ENCODE results near the gene TNKS2. TPM values are rescaled to one million over a fixed set of nuclear protein-coding genes. Genes with fewer than 3 reads are reported as not detected.
A peak's percentile ranks its signal among the peaks of the same experiment; 100 is the strongest.
"Not testable (repeated sequence)": the region's sequence is repeated elsewhere in the genome, so short reads cannot be mapped to it uniquely, and the experiment has no call there.

The TNKS2 gene
- total and polyA plus RNA-seq, 4 donors, result 9.8 to 43.2 (median 27.4) TPM

DNA sequence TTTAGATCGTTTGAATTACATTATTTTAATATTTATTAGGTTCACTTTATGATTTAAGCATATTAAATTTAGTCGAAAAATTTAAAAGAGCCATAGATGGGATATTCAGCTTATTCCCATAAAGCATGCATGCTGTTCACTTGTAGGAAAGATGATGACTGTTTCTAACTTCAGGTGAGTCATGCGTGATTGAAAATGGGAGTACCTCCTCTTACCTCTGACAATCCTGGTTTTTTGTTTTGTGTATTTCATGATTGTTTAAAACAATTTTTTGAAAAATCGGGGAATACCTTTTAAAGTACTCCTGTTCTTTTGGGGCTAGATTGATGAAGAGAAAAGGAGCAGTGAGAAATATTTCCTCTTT lies 1.4 kb downstream of the TNKS2 start:
- ATAC-seq (ENCODE audit: low FRiP score) (no peak), DNase-seq (no peak)
- Histone ChIP-seq H3K4me1 (ENCODE audit: control insufficient read depth in 1 of 2, insufficient read depth in 2 of 2, low read length in 2 of 2) (peaks cover 0 to 11% of the 10 kb centered on the region in 2 donors), H3K27me3 (ENCODE audit: control insufficient read depth in 1 of 2, insufficient read depth in 2 of 2, low read length in 1 of 2) (no peaks in the 10 kb centered on the region), H3K4me3 (ENCODE audit: low read length in 2 of 2) (peak overlapping the region; percentile 12 to 84), H3K36me3 (ENCODE audit: control insufficient read depth in 1 of 2, insufficient read depth in 2 of 2, low read length in 1 of 2) (no peaks in the 10 kb centered on the region), H3K27ac (ENCODE audit: low read depth in 1 of 2, low read length in 2 of 2) (no peak overlapping the region), H3K9me3 (ENCODE audit: control insufficient read depth, low read length) (no peaks in the 10 kb centered on the region)
- WGBS, 2 donors, result 18 to 20% methylated on average over 4 of the region's 4 CpGs
- intact Hi-C loops (cut with DNase I), result no loop called here

DNA sequence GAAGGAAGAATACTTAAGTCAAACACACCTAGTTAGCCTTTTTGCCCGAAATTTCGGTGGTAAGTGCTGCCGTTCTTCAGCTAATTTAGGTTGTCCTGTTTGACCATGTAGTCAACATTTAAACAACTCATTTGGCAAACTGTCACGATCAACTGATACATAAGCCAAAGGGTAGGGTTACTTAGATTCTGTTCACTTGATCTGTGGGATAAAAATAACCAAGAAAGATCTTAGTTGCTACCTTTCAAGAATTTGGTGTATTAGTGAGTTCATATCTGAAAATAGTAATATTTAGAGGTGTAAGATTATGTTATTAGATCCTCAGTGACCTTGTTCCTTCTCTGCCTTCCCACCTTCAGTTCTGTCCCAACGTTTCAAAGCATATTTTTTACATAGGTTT lies 2.0 kb downstream of the TNKS2 start:
- ATAC-seq (ENCODE audit: low FRiP score) (no peak), DNase-seq (no peak)
- Histone ChIP-seq H3K27ac (ENCODE audit: low read depth in 1 of 2, low read length in 2 of 2) (no peak overlapping the region), H3K36me3 (ENCODE audit: control insufficient read depth in 1 of 2, insufficient read depth in 2 of 2, low read length in 1 of 2) (no peaks in the 10 kb centered on the region), H3K27me3 (ENCODE audit: control insufficient read depth in 1 of 2, insufficient read depth in 2 of 2, low read length in 1 of 2) (no peaks in the 10 kb centered on the region), H3K4me3 (ENCODE audit: low read length in 2 of 2) (peak overlapping the region in 1 of 2 donors; percentile 84), H3K4me1 (ENCODE audit: control insufficient read depth in 1 of 2, insufficient read depth in 2 of 2, low read length in 2 of 2) (peaks cover 0 to 11% of the 10 kb centered on the region in 2 donors), H3K9me3 (ENCODE audit: control insufficient read depth, low read length) (no peaks in the 10 kb centered on the region)
- 38% methylated on average over 5 of the region's 5 CpGs for WGBS, 2 donors
- intact Hi-C loops (cut with DNase I), result no loop called here

- Histone ChIP-seq H3K36me3 (ENCODE audit: control insufficient read depth in 1 of 2, insufficient read depth in 2 of 2, low read length in 1 of 2) (no peaks in the 10 kb centered on the region), H3K27me3 (ENCODE audit: control insufficient read depth in 1 of 2, insufficient read depth in 2 of 2, low read length in 1 of 2) (no peaks in the 10 kb centered on the region), H3K4me3 (ENCODE audit: low read length in 2 of 2) (peak overlapping the region in 1 of 2 donors; percentile 84), H3K27ac (ENCODE audit: low read depth in 1 of 2, low read length in 2 of 2) (no peak overlapping the region), H3K9me3 (ENCODE audit: control insufficient read depth, low read length) (no peaks in the 10 kb centered on the region), H3K4me1 (ENCODE audit: control insufficient read depth in 1 of 2, insufficient read depth in 2 of 2, low read length in 2 of 2) (peaks cover 0 to 11% of the 10 kb centered on the region in 2 donors)
- DNase-seq (no peak), ATAC-seq (ENCODE audit: low FRiP score) (no peak)
- WGBS, 2 donors, result 39 to 47% methylated on average over 1 of the region's 1 CpG
- intact Hi-C loops (cut with DNase I), result no loop called here
These were observed 2.5 kb downstream of the TNKS2 start for GRCh38 chr10:91800756-91801155.

DNA sequence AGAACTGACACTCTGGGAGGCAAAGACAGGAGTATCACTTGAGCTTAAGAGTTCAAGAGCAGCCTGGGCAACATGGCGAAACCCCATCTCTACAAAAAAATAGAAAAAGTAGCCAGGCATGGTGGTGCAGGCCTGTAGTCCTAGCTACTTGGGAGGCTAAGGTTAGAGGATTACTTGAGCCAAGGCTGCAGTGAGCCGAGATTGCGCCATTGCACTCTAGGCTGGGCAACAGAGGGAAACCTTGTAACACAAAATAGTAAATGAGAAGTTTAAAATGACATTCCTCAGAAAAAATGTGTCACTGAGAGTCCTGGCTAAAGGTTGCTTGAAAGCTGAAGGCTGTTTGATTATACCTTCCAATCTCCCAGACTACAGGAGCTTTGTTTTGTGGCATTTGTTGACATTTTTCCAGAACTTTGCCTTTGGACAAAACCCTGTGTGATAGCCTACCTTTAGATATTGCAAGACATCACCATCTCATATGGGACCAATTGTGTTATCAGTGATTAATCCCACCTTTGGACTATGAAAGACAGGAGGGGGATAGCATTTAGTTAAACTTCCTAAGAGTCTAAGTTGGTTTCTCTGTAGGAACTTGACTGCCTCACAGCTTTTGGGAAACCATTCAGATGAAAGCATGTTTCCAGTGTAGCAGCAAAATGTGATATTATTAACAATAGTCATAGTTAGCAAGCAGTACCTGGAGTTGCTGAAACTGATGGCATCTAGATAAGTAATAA lies 5.3 kb downstream of the TNKS2 start:
- Histone ChIP-seq H3K36me3 (ENCODE audit: control insufficient read depth in 1 of 2, insufficient read depth in 2 of 2, low read length in 1 of 2) (no peaks in the 10 kb centered on the region), H3K27me3 (ENCODE audit: control insufficient read depth in 1 of 2, insufficient read depth in 2 of 2, low read length in 1 of 2) (no peaks in the 10 kb centered on the region), H3K4me3 (ENCODE audit: low read length in 2 of 2) (no peak overlapping the region), H3K27ac (ENCODE audit: low read depth in 1 of 2, low read length in 2 of 2) (no peak overlapping the region), H3K9me3 (ENCODE audit: control insufficient read depth, low read length) (no peaks in the 10 kb centered on the region), H3K4me1 (ENCODE audit: control insufficient read depth in 1 of 2, insufficient read depth in 2 of 2, low read length in 2 of 2) (peaks cover 0 to 11% of the 10 kb centered on the region in 2 donors)
- DNase-seq (no peak), ATAC-seq (ENCODE audit: low FRiP score) (no peak)
- WGBS, 2 donors, result 94 to 99% methylated on average over 3 of the region's 3 CpGs
- intact Hi-C loops (cut with DNase I), result no loop called here

GRCh38 chr10:91804126-91804510 lies 5.9 kb downstream of the TNKS2 start:
- Histone ChIP-seq H3K36me3 (ENCODE audit: control insufficient read depth in 1 of 2, insufficient read depth in 2 of 2, low read length in 1 of 2) (no peaks in the 10 kb centered on the region), H3K4me3 (ENCODE audit: low read length in 2 of 2) (no peak overlapping the region), H3K27ac (ENCODE audit: low read depth in 1 of 2, low read length in 2 of 2) (no peak overlapping the region), H3K4me1 (ENCODE audit: control insufficient read depth in 1 of 2, insufficient read depth in 2 of 2, low read length in 2 of 2) (peaks cover 0 to 11% of the 10 kb centered on the region in 2 donors), H3K9me3 (ENCODE audit: control insufficient read depth, low read length) (no peaks in the 10 kb centered on the region), H3K27me3 (ENCODE audit: control insufficient read depth in 1 of 2, insufficient read depth in 2 of 2, low read length in 1 of 2) (no peaks in the 10 kb centered on the region)
- ATAC-seq (ENCODE audit: low FRiP score) (no peak), DNase-seq (no peak)
- intact Hi-C loops (cut with DNase I), result no loop called here

DNA sequence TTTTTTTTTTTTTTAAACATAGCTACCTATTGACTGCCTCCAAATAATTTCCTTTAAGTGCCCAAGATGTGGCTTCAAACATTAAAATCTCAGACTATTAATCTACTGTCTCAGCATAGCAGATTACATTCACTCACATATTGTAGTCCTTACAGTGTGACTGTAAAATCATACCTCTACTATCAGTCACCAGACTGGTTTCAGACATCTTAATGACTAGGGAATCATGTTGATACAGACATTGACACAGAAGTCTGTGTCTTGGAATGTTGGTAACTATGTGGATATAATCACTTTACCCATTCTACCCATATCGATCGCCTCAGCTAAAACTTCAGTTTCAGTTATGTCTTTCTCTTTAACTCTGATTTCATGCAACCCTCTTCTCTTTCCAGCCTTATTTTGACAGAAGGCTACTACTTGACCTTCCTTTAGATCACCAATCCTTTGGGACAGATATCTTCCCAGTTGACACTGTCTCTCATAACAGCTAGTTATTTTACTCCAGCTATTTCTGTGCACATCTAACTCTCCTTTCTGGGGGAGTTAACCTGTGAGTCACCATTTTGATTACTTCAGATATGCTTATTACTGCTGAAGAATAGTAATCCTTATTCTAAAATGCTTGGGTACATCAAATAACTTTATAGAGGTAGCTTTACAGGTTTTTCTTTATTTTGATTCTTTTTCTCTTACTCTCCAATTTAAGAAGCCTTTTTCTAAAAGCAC lies 7.0 kb downstream of the TNKS2 start:
- H3K4me1 ChIP-seq (ENCODE audit: control insufficient read depth in 1 of 2, insufficient read depth in 2 of 2, low read length in 2 of 2), result peaks cover 0 to 11% of the 10 kb centered on the region in 2 donors

GRCh38 chr10:91807264-91807663 lies 9.0 kb downstream of the TNKS2 start:
- ATAC-seq (ENCODE audit: low FRiP score); H3K4me3 ChIP-seq (ENCODE audit: low read length in 2 of 2); H3K9me3 ChIP-seq (ENCODE audit: control insufficient read depth, low read length); intact Hi-C loops (cut with DNase I); H3K27me3 ChIP-seq (ENCODE audit: control insufficient read depth in 1 of 2, insufficient read depth in 2 of 2, low read length in 1 of 2); H3K36me3 ChIP-seq (ENCODE audit: control insufficient read depth in 1 of 2, insufficient read depth in 2 of 2, low read length in 1 of 2); H3K27ac ChIP-seq (ENCODE audit: low read depth in 1 of 2, low read length in 2 of 2); DNase-seq: not testable (repeated sequence)
- 97% methylated on average over 14 of the region's 14 CpGs for WGBS, 2 donors
- peaks cover 0 to 11% of the 10 kb centered on the region in 2 donors for H3K4me1 ChIP-seq (ENCODE audit: control insufficient read depth in 1 of 2, insufficient read depth in 2 of 2, low read length in 2 of 2)

More for the DNA sequence above, 7.0 kb downstream of the TNKS2 start:
- intact Hi-C loops (cut with DNase I), result no loop called here
- DNase-seq (no peak), ATAC-seq (ENCODE audit: low FRiP score) (no peak)
- WGBS, 2 donors, result 96 to 99% methylated on average over 2 of the region's 2 CpGs
- no peaks in the 10 kb centered on the region for H3K36me3 ChIP-seq (ENCODE audit: control insufficient read depth in 1 of 2, insufficient read depth in 2 of 2, low read length in 1 of 2)
- H3K27me3 ChIP-seq (ENCODE audit: control insufficient read depth in 1 of 2, insufficient read depth in 2 of 2, low read length in 1 of 2), result no peaks in the 10 kb centered on the region
- H3K4me3 ChIP-seq (ENCODE audit: low read length in 2 of 2), result no peak overlapping the region
- no peak overlapping the region for H3K27ac ChIP-seq (ENCODE audit: low read depth in 1 of 2, low read length in 2 of 2)
- H3K9me3 ChIP-seq (ENCODE audit: control insufficient read depth, low read length), result no peaks in the 10 kb centered on the region

DNA sequence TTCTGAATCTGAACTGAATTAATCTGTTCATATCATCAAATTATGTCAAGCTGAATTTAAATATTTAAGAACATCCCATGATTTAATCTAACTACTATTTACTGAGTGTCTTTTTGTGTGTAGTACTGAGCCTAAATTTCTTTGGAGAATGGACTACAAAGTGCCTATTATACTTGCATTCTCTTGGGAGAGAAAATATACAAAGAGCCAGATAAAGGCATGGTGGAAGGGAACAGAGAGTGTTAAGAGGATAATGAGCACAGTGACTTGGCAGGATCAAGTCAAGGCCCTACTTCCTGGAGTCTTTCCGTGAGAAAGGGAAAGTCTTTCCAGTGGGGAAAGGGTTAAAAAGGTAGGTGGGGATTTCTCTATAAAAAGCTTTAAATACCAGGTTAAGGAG lies 15.0 kb downstream of the TNKS2 start:
- H3K4me1 ChIP-seq (ENCODE audit: control insufficient read depth in 1 of 2, insufficient read depth in 2 of 2, low read length in 2 of 2), result no peaks in the 10 kb centered on the region
- intact Hi-C loops (cut with DNase I), result no loop called here
- H3K27ac ChIP-seq (ENCODE audit: low read depth in 1 of 2, low read length in 2 of 2), result no peak overlapping the region
- WGBS, 2 donors, result 53 to 54% methylated on average over 1 of the region's 1 CpG
- H3K4me3 ChIP-seq (ENCODE audit: low read length in 2 of 2), result no peak overlapping the region
- no peaks in the 10 kb centered on the region for H3K9me3 ChIP-seq (ENCODE audit: control insufficient read depth, low read length)
- no peaks in the 10 kb centered on the region for H3K27me3 ChIP-seq (ENCODE audit: control insufficient read depth in 1 of 2, insufficient read depth in 2 of 2, low read length in 1 of 2)
- peaks cover 0 to 2% of the 10 kb centered on the region in 2 donors for H3K36me3 ChIP-seq (ENCODE audit: control insufficient read depth in 1 of 2, insufficient read depth in 2 of 2, low read length in 1 of 2)
- ATAC-seq (ENCODE audit: low FRiP score) (no peak), DNase-seq (no peak)

DNA sequence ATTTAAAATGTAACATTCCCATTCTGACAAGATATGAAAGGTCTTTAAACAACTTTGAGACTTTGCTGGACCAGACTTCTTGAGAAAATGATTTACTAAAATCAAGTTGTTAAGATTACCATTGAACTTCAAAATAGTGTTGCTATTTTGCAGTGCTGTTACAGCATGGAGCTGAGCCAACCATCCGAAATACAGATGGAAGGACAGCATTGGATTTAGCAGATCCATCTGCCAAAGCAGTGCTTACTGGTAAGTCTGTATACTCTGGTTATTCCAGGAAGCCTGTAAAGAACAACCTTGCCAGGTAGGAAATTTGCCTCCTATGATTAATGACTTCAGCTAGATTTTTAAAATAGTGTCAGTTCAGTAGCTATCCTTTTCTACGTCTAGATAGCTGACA lies 18.8 kb downstream of the TNKS2 start:
- no peaks in the 10 kb centered on the region for H3K9me3 ChIP-seq (ENCODE audit: control insufficient read depth, low read length)
- DNase-seq, result no peak
- no peak overlapping the region for H3K27ac ChIP-seq (ENCODE audit: low read depth in 1 of 2, low read length in 2 of 2)
- 14 to 22% methylated on average over 2 of the region's 2 CpGs for WGBS, 2 donors
- ATAC-seq (ENCODE audit: low FRiP score), result no peak
- H3K4me1 ChIP-seq (ENCODE audit: control insufficient read depth in 1 of 2, insufficient read depth in 2 of 2, low read length in 2 of 2), result no peaks in the 10 kb centered on the region
- intact Hi-C loops (cut with DNase I), result no loop called here
- no peak overlapping the region for H3K4me3 ChIP-seq (ENCODE audit: low read length in 2 of 2)
- H3K36me3 ChIP-seq (ENCODE audit: control insufficient read depth in 1 of 2, insufficient read depth in 2 of 2, low read length in 1 of 2), result peaks cover 2 to 4% of the 10 kb centered on the region in 2 donors
- H3K27me3 ChIP-seq (ENCODE audit: control insufficient read depth in 1 of 2, insufficient read depth in 2 of 2, low read length in 1 of 2), result no peaks in the 10 kb centered on the region

Measured in aorta (tissue), 5 donors.